HepG2 (cell line): Measurements from ENCODE around the gene DOCK1. TPM values are rescaled to one million over a fixed set of nuclear protein-coding genes. Genes with fewer than 3 reads are reported as not detected.

Source experiments
- ATAC-seq: fragments of 200-7000 bp; cut with Tn5 transposase; 3 replicates; pipeline ENCODE4 v1.9.1; 2020; ENCODE audit warnings: mild to moderate bottlenecking, moderate library complexity
- BruUV-seq: library from RNA; stranded (reverse); fragments of 400-500 nt; replicated peaks from 2 replicates; lab custom pipeline; 2021; lab: Mats Ljungman, UMichigan
- CTCF ChIA-PET: fragments of 300-600 bp; formaldehyde crosslinking; extraction: SDS; loops from one replicate; lab custom pipeline; 2021; ENCODE audit warnings: low total read pairs, inconsistent platforms, low intra/inter-chr PET ratio; lab: Yijun Ruan, JAX
- POLR2A ChIA-PET: fragments of 350-600 bp; sonication (Branson Sonifier 250); formaldehyde crosslinking; loops from one replicate; lab custom pipeline; 2020; ENCODE audit warnings: antibody characterized with exemption, inconsistent platforms; lab: Yijun Ruan, JAX
- DNase-seq: peaks from one replicate; pipeline ENCODE4 v3.0.0-alpha.2; 2015; ENCODE audit warnings: low spot score
- FAIRE-seq: peaks from 3 replicates; lab custom pipeline; 2011; peaks lifted over from hg19 to GRCh38; lab: Jason Lieb, UNC
- H2AFZ ChIP-seq: one replicate; pipeline ENCODE4 v1.6.1; 2011; ENCODE audit warnings: low read length, inconsistent platforms
- H3K27ac ChIP-seq: fragments of 300-600 bp; 3 replicates; pipeline ENCODE4 v1.8.0; 2011; ENCODE audit warnings: mixed run types, mild to moderate bottlenecking, mixed read lengths, low read length, inconsistent platforms; ENCODE audit not compliant: insufficient read depth; ENCODE audit errors: extremely low read length
- H3K27me3 ChIP-seq, 2 experiments: fragments of 200-600 bp in 1 of 2; 2 replicates in 1 of 2; 3 replicates in 1 of 2; pipeline versions ENCODE4 v1.6.0 to v1.8.0; 2011; ENCODE audit warnings: low read length in 2 of 2, mild to moderate bottlenecking in 2 of 2, moderate library complexity in 2 of 2, inconsistent platforms in 1 of 2; ENCODE audit not compliant: insufficient read depth in 2 of 2, control insufficient read depth in 1 of 2
- H3K36me3 ChIP-seq, 2 experiments: fragments of 200-600 bp in 1 of 2; replicated peaks in 1 of 2; 2 replicates in 1 of 2; 3 replicates in 1 of 2; pipeline versions ENCODE4 v1.5.1 to v1.8.0; 2011; ENCODE audit warnings: low read length in 2 of 2, inconsistent platforms in 1 of 2; ENCODE audit not compliant: insufficient read depth in 2 of 2, control insufficient read depth in 1 of 2
- H3K4me1 ChIP-seq: 2 replicates; pipeline ENCODE4 v1.5.1; 2012; ENCODE audit warnings: low read length, inconsistent platforms; ENCODE audit not compliant: insufficient read depth
- H3K4me2 ChIP-seq: 2 replicates; pipeline ENCODE4 v1.6.0; 2011; ENCODE audit warnings: low read depth, low read length, inconsistent platforms
- H3K4me3 ChIP-seq, 3 experiments: fragments of 200-600 bp in 1 of 3; sonication (generic), shearing (Covaris generic) in 1 of 3; replicated peaks in 1 of 3; 2 replicates each; pipeline ENCODE4 v1.5.1; 2011 to 2016; ENCODE audit warnings: low read length in 3 of 3, inconsistent platforms in 2 of 3, low read depth in 2 of 3, mild to moderate bottlenecking in 2 of 3, control low read depth in 1 of 3, mixed read lengths in 1 of 3; ENCODE audit not compliant: insufficient read depth in 1 of 3
- H3K79me2 ChIP-seq: one replicate; pipeline ENCODE4 v1.6.1; 2011; ENCODE audit warnings: low read length, inconsistent platforms; ENCODE audit not compliant: insufficient read depth
- H3K9ac ChIP-seq: 2 replicates; pipeline ENCODE4 v1.6.0; 2011; ENCODE audit warnings: mild to moderate bottlenecking, low read depth, low read length, inconsistent platforms; ENCODE audit not compliant: insufficient read depth
- H3K9me3 ChIP-seq: 2 replicates; pipeline ENCODE4 v1.5.1; 2012; ENCODE audit warnings: mild to moderate bottlenecking, low read length
- H4K20me1 ChIP-seq: 2 replicates; pipeline ENCODE4 v1.6.0; 2011; ENCODE audit warnings: inconsistent platforms, mild to moderate bottlenecking, low read length, moderate library complexity; ENCODE audit not compliant: insufficient read depth
- ZBTB40 ChIP-seq, 2 experiments: fragments of 450-650 bp in 1 of 2; sonication (generic) in 1 of 2; formaldehyde crosslinking in 1 of 2; IDR thresholded peaks; 2 replicates each; pipeline versions ENCODE4 v1.6.1 to v1.8.0; 2016 to 2022; ENCODE audit warnings: antibody characterized with exemption in 1 of 2, mild to moderate bottlenecking in 1 of 2, missing genetic modification reagents in 1 of 2
- WGBS: methylation state at CpG from one replicate; pipeline ENCODE4 v1.1.6; 2017; ENCODE audit warnings: low lambda C conversion rate; 5-methylcytosine and 5-hydroxymethylcytosine counted together
- in situ Hi-C: cut with HindIII; loops from 2 replicates; pipeline ENCODE4 v1.10.0; 2017; ENCODE audit warnings: low pct_unique_long_range_greater_than_20kb; ENCODE audit not compliant: extremely low pct_ligation_motif_present
- intact Hi-C: fragments of 100-400 bp; cut with micrococcal nuclease; formaldehyde crosslinking; loops from one replicate; pipeline ENCODE4 v1.10.0; 2022; ENCODE audit not compliant: unreplicated experiment
- polyA plus RNA-seq, 8 experiments: library from polyadenylated mRNA; depleted of rRNA in 3 of 8; stranded (reverse) in 7 of 8; unstranded in 1 of 8; fragments of >200 nt; fragmentation: Illumina TruSeq in 4 of 8; extraction: Trizol in 4 of 8; gene quantifications; 2 replicates each; pipeline versions ENCODE4 v1.2.1 to v1.2.3, GENCODE V29; 2011 to 2016; ENCODE audit warnings: low read depth in 4 of 8, missing spikeins in 1 of 8, mixed read lengths in 1 of 8; ENCODE audit not compliant: insufficient read depth in 1 of 8
- total RNA-seq, 5 experiments: library from RNA; depleted of rRNA; stranded (reverse); fragments of >200 nt; fragmentation: Illumina TruSeq; extraction: Trizol; gene quantifications; 2 replicates each; pipeline ENCODE4 v1.2.3, GENCODE V29; 2016; ENCODE audit warnings: low read depth in 1 of 5
- TF ChIP-seq, protein P1 (sequence below): sonication (generic); formaldehyde crosslinking; IDR thresholded peaks from 2 replicates; pipeline ENCODE4 v1.5.1; 2020; ENCODE audit warnings: missing genetic modification reagents, mild to moderate bottlenecking, borderline replicate concordance
- TF ChIP-seq, protein P2 (sequence below): sonication (generic); formaldehyde crosslinking; IDR thresholded peaks from 2 replicates; pipeline ENCODE4 v1.8.0; 2022; ENCODE audit warnings: low read depth, missing genetic modification reagents

Gene DOCK1
- total and polyA plus RNA-seq, 2 of the 13 experiments (the other 11 are each of a cell fraction or from before 2014, with no cell fraction given): 8.3 to 25.5 TPM

DNA sequence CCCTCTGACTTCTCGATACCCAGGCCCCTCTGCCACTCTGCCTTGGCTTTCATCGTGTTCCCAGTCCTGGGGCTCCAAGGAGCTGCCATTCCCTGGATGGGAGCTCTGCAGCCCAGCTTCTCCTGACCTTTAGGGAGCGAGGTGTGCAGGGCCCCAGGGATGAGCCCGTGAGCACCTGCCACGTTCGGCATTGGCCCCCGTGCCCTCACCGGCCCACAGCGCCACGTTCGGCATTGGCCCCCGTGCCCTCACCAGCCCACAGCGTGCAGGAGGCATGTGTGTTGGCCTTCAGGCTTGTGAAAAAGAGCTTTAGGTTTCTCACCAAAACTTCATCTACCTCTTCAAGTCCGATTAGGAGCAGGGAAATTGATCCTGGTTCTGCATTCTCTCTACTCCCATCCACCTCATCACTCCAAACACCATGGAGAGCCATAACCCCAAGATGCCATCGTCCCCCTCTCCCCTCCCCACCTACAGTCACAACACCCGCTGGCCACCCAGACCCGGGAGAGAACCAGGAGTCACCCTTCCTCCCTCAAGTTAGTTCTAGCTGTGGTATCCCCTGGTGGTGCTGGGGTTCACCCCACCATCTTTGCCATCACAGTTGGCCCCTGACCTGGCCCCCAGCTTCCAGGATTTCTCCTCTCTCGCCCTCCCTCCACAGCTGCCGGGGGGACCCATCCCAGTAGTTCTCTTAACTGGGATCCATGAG, 524.5 kb downstream of the DOCK1 start (continued):
- TF ChIP-seq, protein P1, sequence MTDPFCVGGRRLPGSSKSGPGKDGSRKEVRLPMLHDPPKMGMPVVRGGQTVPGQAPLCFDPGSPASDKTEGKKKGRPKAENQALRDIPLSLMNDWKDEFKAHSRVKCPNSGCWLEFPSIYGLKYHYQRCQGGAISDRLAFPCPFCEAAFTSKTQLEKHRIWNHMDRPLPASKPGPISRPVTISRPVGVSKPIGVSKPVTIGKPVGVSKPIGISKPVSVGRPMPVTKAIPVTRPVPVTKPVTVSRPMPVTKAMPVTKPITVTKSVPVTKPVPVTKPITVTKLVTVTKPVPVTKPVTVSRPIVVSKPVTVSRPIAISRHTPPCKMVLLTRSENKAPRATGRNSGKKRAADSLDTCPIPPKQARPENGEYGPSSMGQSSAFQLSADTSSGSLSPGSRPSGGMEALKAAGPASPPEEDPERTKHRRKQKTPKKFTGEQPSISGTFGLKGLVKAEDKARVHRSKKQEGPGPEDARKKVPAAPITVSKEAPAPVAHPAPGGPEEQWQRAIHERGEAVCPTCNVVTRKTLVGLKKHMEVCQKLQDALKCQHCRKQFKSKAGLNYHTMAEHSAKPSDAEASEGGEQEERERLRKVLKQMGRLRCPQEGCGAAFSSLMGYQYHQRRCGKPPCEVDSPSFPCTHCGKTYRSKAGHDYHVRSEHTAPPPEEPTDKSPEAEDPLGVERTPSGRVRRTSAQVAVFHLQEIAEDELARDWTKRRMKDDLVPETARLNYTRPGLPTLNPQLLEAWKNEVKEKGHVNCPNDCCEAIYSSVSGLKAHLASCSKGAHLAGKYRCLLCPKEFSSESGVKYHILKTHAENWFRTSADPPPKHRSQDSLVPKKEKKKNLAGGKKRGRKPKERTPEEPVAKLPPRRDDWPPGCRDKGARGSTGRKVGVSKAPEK (CRISPR knock-in tag): no peak

DNA sequence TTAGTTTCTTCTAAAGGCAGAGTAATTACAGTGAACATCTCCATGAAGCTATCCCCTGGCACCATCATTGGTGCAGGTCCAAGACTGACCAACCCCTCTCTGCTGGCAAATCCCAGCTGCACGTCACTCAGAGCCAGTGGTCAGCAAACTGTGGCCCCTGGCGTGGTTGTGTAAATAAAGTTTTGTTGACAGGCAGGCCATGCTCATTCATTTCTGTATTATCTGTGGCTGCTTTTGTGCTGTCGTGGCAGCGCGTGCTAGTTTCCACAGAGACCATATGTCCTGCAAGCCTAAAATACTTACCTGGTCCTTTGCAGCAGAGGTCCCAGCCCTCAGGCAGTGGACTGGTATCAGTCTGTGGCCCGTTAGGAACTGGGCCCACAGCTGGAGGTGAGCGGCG, 526.3 kb downstream of the DOCK1 start:
- in situ Hi-C loops: no loop called here
- FAIRE-seq: no peak
- no TSS peak for BruUV-seq
- POLR2A ChIA-PET: no interaction called here
- Histone ChIP-seq H3K4me3 (no peak overlapping the region), H3K79me2 (no peaks in the 10 kb centered on the region), H3K9ac (no peak overlapping the region), H3K27ac (no peak overlapping the region), H3K27me3 (no peaks in the 10 kb centered on the region), H3K4me1 (no peaks in the 10 kb centered on the region), H3K9me3 (no peaks in the 10 kb centered on the region), H4K20me1 (no peaks in the 10 kb centered on the region), H3K4me2 (no peak overlapping the region), H3K36me3 (peaks cover 0 to 5% of the 10 kb centered on the region in 2 experiments; a peak in 2 of 5 replicates), H2AFZ (no peak overlapping the region)
- no peak for DNase-seq
- intact Hi-C loops: no loop called here
- ATAC-seq: no peak
- WGBS: 99% methylated on average over 8 of the region's 8 CpGs
- CTCF ChIA-PET: no interaction called here
- TF ChIP-seq, protein P2, sequence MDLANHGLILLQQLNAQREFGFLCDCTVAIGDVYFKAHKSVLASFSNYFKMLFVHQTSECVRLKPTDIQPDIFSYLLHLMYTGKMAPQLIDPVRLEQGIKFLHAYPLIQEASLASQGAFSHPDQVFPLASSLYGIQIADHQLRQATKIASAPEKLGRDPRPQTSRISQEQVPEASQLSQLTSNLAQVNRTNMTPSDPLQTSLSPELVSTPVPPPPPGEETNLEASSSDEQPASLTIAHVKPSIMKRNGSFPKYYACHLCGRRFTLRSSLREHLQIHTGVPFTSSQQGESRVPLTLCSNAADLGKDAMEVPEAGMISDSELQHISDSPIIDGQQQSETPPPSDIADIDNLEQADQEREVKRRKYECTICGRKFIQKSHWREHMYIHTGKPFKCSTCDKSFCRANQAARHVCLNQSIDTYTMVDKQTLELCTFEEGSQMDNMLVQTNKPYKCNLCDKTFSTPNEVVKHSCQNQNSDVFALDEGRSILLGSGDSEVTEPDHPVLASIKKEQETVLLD (CRISPR knock-in tag): no peak
- TF ChIP-seq ZBTB40 (IDR thresholded peaks at IDR 0.05) (no peak), ZBTB40 (CRISPR knock-in tag; IDR thresholded peaks at IDR 0.05) (peak; percentile 78; the same call in 1 of the 2 replicates)
